Sigmoid colon (tissue), 7 donors: ENCODE results near the gene ROS1. TPM values are rescaled to one million over a fixed set of nuclear protein-coding genes. Genes with fewer than 3 reads are reported as not detected.

Experiments used
- DNase-seq: peaks from one replicate; pipeline ENCODE4 v3.0.0-alpha.2; 2019
- H3K27ac ChIP-seq, 4 donors: fragments of 200-600 bp; sonication (generic); one replicate each; pipeline ENCODE4 v1.5.1; 2016 to 2019; ENCODE audit warnings: mild to moderate bottlenecking in 1 of 4
- H3K27me3 ChIP-seq, 3 donors: fragments of 200-600 bp; sonication (generic); one replicate each; pipeline ENCODE4 v1.5.1; 2019; ENCODE audit warnings: mild to moderate bottlenecking in 1 of 3
- H3K36me3 ChIP-seq, 4 donors: fragments of 200-600 bp; sonication (generic); one replicate each; pipeline ENCODE4 v1.5.1; 2016 to 2019
- H3K4me1 ChIP-seq, 4 donors: fragments of 200-600 bp; sonication (generic); one replicate each; pipeline ENCODE4 v1.5.1; 2017 to 2019
- H3K4me3 ChIP-seq, 4 donors: fragments of 200-600 bp; sonication (generic); one replicate each; pipeline ENCODE4 v1.5.1; 2017 to 2019; ENCODE audit warnings: mild to moderate bottlenecking in 2 of 4, moderate library complexity in 1 of 4
- H3K9me3 ChIP-seq, 4 donors: fragments of 200-600 bp in 3 of 4; sonication (generic) in 3 of 4; one replicate each; pipeline versions ENCODE4 v1.5.1 to v1.6.1; 2013 to 2019
- CTCF ChIP-seq, 4 experiments: fragments of 450-650 bp in 3 of 4; fragments of 200-600 bp in 1 of 4; IDR thresholded peaks; one replicate each; pipeline ENCODE4 v1.5.1; 2016 to 2019; ENCODE audit warnings: antibody characterized with exemption in 4 of 4, mild to moderate bottlenecking in 3 of 4, moderate library complexity in 2 of 4
- EP300 ChIP-seq, 4 donors: sonication (generic); formaldehyde crosslinking; IDR thresholded peaks; one replicate each; pipeline ENCODE4 v1.6.1; 2017; ENCODE audit warnings: antibody characterized with exemption in 4 of 4
- POLR2A ChIP-seq, 2 donors: fragments of 450-650 bp; IDR thresholded peaks; one replicate each; pipeline ENCODE4 v1.6.1; 2016; ENCODE audit warnings: antibody characterized with exemption in 2 of 2, mild to moderate bottlenecking in 2 of 2, moderate library complexity in 2 of 2
- POLR2AphosphoS5 ChIP-seq, 4 donors: sonication (generic); formaldehyde crosslinking; IDR thresholded peaks; one replicate each; pipeline ENCODE4 v1.6.1; 2017; ENCODE audit warnings: antibody characterized with exemption in 4 of 4
- WGBS, 2 donors: extraction: QIAGEN DNeasy Blood & Tissue Kit; methylation state at CpG; one replicate each; pipeline ENCODE4 v1.1.7; 2013; 5-methylcytosine and 5-hydroxymethylcytosine counted together
- intact Hi-C: fragments of 100-400 bp; cut with DNase I; formaldehyde crosslinking; loops from one replicate; pipeline ENCODE4 v1.15.1; 2023
- polyA plus RNA-seq, 3 donors: library from polyadenylated mRNA; stranded (reverse); fragments of 200-250 nt; gene quantifications; one replicate each; pipeline ENCODE4 v1.2.3, GENCODE V29; 2013
- total RNA-seq, 4 donors: library from RNA; depleted of rRNA; stranded (reverse); fragments of >200 nt; gene quantifications; one replicate each; pipeline ENCODE4 v1.1.0, GENCODE V29; 2016
- donor health status: healthy with polysubstance abuse.
- donor health status: Bipolar disorder and iron deficiency.
- donor health status: healthy.

The ROS1 gene
- total and polyA plus RNA-seq, 7 donors, result 0.07 TPM; not detected in 6

GRCh38 chr6:117451671-117452070 lies 25.9 kb upstream of the ROS1 start:
- Histone ChIP-seq H3K27ac (no peak overlapping the region), H3K36me3 (no peaks in the 10 kb centered on the region), H3K27me3 (peaks cover 0 to 14% (median 0%) of the 10 kb centered on the region in 3 donors), H3K4me3 (no peak overlapping the region), H3K4me1 (peaks cover 0 to 16% (median 0%) of the 10 kb centered on the region in 4 donors), H3K9me3 (no peaks in the 10 kb centered on the region)
- intact Hi-C loops, result loop anchor here (1.0 to 2.0 kb wide), 2 partner anchors 105 to 155 kb away; no protein-coding TSS in a partner anchor
- DNase-seq, result no peak
- WGBS, 2 donors, result 49 to 56% methylated on average over 5 of the region's 5 CpGs
- TF ChIP-seq CTCF (IDR thresholded peaks at IDR 0.05) (no peak), POLR2A (IDR thresholded peaks at IDR 0.05) (no peak), POLR2AphosphoS5 (IDR thresholded peaks at IDR 0.05) (no peak), EP300 (IDR thresholded peaks at IDR 0.05) (no peak)

- intact Hi-C loops, result loop anchor here (2.0 kb wide), 1 partner anchor 157 kb away; no protein-coding TSS in a partner anchor
These were observed 24.1 kb upstream of the ROS1 start for GRCh38 chr6:117449549-117450439.

GRCh38 chr6:117448732-117449485 lies 23.2 kb upstream of the ROS1 start:
- no peak for DNase-seq
- Histone ChIP-seq H3K4me1 (peaks cover 0 to 16% (median 0%) of the 10 kb centered on the region in 4 donors), H3K27ac (no peak overlapping the region), H3K27me3 (peaks cover 0 to 14% (median 0%) of the 10 kb centered on the region in 3 donors), H3K4me3 (no peak overlapping the region), H3K36me3 (no peaks in the 10 kb centered on the region), H3K9me3 (no peaks in the 10 kb centered on the region)
- intact Hi-C loops, result no loop called here
- 22 to 52% methylated on average over 6 of the region's 6 CpGs for WGBS, 2 donors
- no peak for TF ChIP-seq POLR2AphosphoS5 (IDR thresholded peaks at IDR 0.05)
- no peak for TF ChIP-seq EP300 (IDR thresholded peaks at IDR 0.05)
- no peak for TF ChIP-seq CTCF (IDR thresholded peaks at IDR 0.05)
- no peak for TF ChIP-seq POLR2A (IDR thresholded peaks at IDR 0.05)

More at GRCh38 chr6:117449549-117450439, 24.1 kb upstream of the ROS1 start:
- no peaks in the 10 kb centered on the region for H3K36me3 ChIP-seq
- no peak overlapping the region for H3K4me3 ChIP-seq
- no peak overlapping the region for H3K27ac ChIP-seq
- H3K27me3 ChIP-seq, result peaks cover 0 to 14% (median 0%) of the 10 kb centered on the region in 3 donors
- no peaks in the 10 kb centered on the region for H3K9me3 ChIP-seq
- DNase-seq, result no peak
- H3K4me1 ChIP-seq, result peaks cover 0 to 16% (median 0%) of the 10 kb centered on the region in 4 donors
- WGBS, 2 donors, result 32 to 43% methylated on average over 10 of the region's 10 CpGs
- TF ChIP-seq POLR2A (IDR thresholded peaks at IDR 0.05), result no peak
- TF ChIP-seq CTCF (IDR thresholded peaks at IDR 0.05), result peak; percentile 22 to 79 (median 53)
- TF ChIP-seq POLR2AphosphoS5 (IDR thresholded peaks at IDR 0.05), result no peak

- intact Hi-C loops, result no loop called here
- H3K4me1 ChIP-seq, result peaks cover 0 to 16% (median 0%) of the 10 kb centered on the region in 4 donors
- WGBS, 2 donors, result 64 to 78% methylated on average over 5 of the region's 5 CpGs
- no peak overlapping the region for H3K27ac ChIP-seq
- no peaks in the 10 kb centered on the region for H3K36me3 ChIP-seq
- no peak for DNase-seq
- H3K27me3 ChIP-seq, result peaks cover 0 to 13% (median 3%) of the 10 kb centered on the region in 3 donors
- H3K4me3 ChIP-seq, result no peak overlapping the region
- no peaks in the 10 kb centered on the region for H3K9me3 ChIP-seq
- TF ChIP-seq POLR2A (IDR thresholded peaks at IDR 0.05) (no peak), CTCF (IDR thresholded peaks at IDR 0.05) (no peak), EP300 (IDR thresholded peaks at IDR 0.05) (no peak), POLR2AphosphoS5 (IDR thresholded peaks at IDR 0.05) (no peak)
These were observed 22.3 kb upstream of the ROS1 start for GRCh38 chr6:117448011-117448410.
